NCI-H1092 (cell line): Measurements from ENCODE around the gene ETHE1.
A peak's percentile ranks its signal among the peaks of the same experiment; 100 is the strongest.
"Not testable (repeated sequence)": the region's sequence is repeated elsewhere in the genome, so short reads cannot be mapped to it uniquely, and the experiment has no call there.

Experiments
- DNase-seq: peaks from one replicate; lab custom pipeline; 2025; lab: John Stamatoyannopoulos, UW

Gene ETHE1

GRCh38 chr19:43551399-43552197, 24.6 kb upstream of the ETHE1 start:
- DNase-seq, result no peak

- no peak for DNase-seq
Observed at GRCh38 chr19:43548706-43549105, 21.7 kb upstream of the ETHE1 start.

- not testable (repeated sequence) for DNase-seq
Observed at GRCh38 chr19:43547926-43548325, 20.9 kb upstream of the ETHE1 start.

GRCh38 chr19:43546581-43546980, 19.6 kb upstream of the ETHE1 start:
- no peak for DNase-seq

- no peak for DNase-seq
Observed at GRCh38 chr19:43545981-43546380, 19.0 kb upstream of the ETHE1 start.

GRCh38 chr19:43545276-43545675, 18.3 kb upstream of the ETHE1 start:
- DNase-seq, result no peak

- no peak for DNase-seq
Observed at GRCh38 chr19:43544077-43544476, 17.1 kb upstream of the ETHE1 start.

GRCh38 chr19:43541920-43542650, 15.1 kb upstream of the ETHE1 start:
- DNase-seq, result no peak

GRCh38 chr19:43540381-43540780, 13.4 kb upstream of the ETHE1 start:
- no peak for DNase-seq

- DNase-seq, result no peak
Observed at GRCh38 chr19:43538922-43539321, 11.9 kb upstream of the ETHE1 start.

GRCh38 chr19:43534816-43535761, 8.1 kb upstream of the ETHE1 start:
- no peak for DNase-seq

- DNase-seq, result no peak
Observed at GRCh38 chr19:43534305-43534815, 7.4 kb upstream of the ETHE1 start.

GRCh38 chr19:43533546-43534304, 6.7 kb upstream of the ETHE1 start:
- peak; percentile 59 for DNase-seq

GRCh38 chr19:43532962-43533545, 6.1 kb upstream of the ETHE1 start, which contains the start of gene ZNF575:
Gene ZNF575, plus strand, starts transcription at chr19:43533188. Its CDS starts 1,235 bp downstream, at chr19:43534423.
- DNase-seq, result peak; percentile 82

GRCh38 chr19:43532571-43532961, 5.6 kb upstream of the ETHE1 start:
- no peak for DNase-seq

GRCh38 chr19:43527860-43528622, 1.0 kb upstream of the ETHE1 start:
- DNase-seq, result no peak

- no peak for DNase-seq
Observed at GRCh38 chr19:43525836-43526771, 897 bp downstream of the ETHE1 start.

- no peak for DNase-seq
Observed at GRCh38 chr19:43524922-43525835, 1.8 kb downstream of the ETHE1 start.
